ENCODE measurements around the gene NT5M.

The NT5M gene

DNA sequence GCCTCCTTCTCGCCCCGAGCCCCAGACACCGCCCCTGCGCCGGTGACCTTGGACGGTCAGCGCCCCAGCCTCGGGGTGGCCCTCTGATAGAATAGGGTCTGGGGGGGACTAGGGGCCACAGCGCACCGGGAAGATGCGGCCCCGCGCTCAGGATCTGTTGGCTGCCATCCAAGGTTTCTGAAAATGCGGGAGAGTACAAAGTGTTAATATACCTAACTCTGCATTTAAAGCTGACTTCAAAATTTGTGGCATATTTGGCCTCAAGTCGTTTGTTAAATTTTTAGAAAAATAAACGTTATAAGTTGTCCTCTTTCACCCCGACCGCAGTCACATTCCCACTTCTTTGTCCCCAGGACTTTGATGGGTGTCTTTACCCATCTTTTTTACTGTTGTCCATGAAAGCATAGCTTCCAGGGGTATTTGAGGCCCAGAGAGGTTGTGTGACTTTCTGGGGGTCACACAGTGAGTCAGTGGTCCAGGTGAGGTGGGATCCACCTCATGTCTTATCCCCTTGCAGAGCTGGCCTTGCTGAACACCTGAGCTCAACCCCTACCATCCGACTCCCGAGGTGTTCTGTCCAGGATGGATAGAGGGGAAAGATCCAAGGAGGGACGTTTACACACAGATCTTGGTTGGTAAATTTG is 796 bp downstream of the NT5M start:
- DNase-seq (ENCODE audit: low read depth) = no peak

- no peak for DNase-seq (ENCODE audit: low read depth)
Measured at GRCh38 chr17:17304521-17304985, 1.4 kb downstream of the NT5M start.

- no peak for DNase-seq (ENCODE audit: low read depth)
Measured at GRCh38 chr17:17305281-17305801, 2.2 kb downstream of the NT5M start.

DNA sequence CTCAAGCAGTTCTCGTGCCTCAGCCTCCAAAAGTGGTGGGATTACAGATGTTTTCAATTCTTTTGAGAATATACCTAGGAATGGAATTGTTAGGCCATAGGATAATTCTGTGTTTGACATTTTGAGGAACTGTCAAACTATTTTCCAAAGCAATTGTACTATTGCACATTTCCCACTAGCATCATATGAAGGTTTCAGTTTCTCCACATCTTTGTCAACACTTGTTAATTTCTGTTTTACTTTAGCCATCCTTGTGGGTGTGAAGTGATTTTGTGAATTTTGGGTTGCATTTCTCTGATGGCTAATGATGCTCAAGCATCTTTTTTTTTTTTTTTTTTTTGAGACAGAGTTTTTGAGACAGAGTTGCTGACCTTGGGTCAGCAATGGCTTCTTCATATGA is 6.2 kb downstream of the NT5M start:
- DNase-seq (ENCODE audit: low read depth) = no peak

- peak; percentile 53 for DNase-seq (ENCODE audit: low read depth)
Measured at GRCh38 chr17:17313350-17313991, 10.3 kb downstream of the NT5M start.

DNA sequence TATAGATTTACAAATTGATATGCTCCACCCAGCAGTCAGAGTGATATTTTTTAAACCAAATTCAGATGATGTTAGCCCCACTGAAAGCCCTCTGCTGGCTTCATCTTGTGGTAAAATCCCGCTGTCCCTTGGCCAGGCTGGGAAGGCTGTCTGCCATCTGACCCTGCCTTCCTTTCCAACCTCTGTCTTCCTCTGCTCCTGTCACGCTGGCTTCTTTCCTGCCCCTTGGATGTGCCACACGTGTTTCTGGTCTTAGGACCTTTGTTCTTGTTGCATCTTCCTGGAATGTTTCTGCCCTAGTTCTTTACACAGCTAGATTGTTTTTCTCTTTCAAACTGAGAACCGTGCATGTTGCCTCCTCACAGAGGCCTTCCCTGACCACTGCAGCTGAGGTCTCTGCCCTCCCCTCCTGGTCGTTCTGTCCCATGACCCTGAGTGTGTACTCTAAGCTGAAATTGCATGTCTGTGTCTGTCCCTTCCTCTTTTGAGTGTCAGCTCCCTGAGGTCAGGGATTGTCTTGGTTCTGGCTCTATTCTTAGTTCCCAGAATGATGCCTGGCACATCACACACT is 11.4 kb downstream of the NT5M start:
- DNase-seq (ENCODE audit: low read depth) = no peak

GRCh38 chr17:17315142-17315821 is 12.1 kb downstream of the NT5M start:
- DNase-seq (ENCODE audit: low read depth) = no peak

GRCh38 chr17:17320188-17320910 is 17.2 kb downstream of the NT5M start:
- no peak for DNase-seq (ENCODE audit: low read depth)

GRCh38 chr17:17320911-17321220 is 17.7 kb downstream of the NT5M start:
- no peak for DNase-seq (ENCODE audit: low read depth)

GRCh38 chr17:17321356-17322025 is 18.3 kb downstream of the NT5M start:
- DNase-seq (ENCODE audit: low read depth) = no peak

- no peak for DNase-seq (ENCODE audit: low read depth)
Measured at GRCh38 chr17:17322516-17323510, 19.6 kb downstream of the NT5M start.

GRCh38 chr17:17324616-17325015 is 21.4 kb downstream of the NT5M start:
- no peak for DNase-seq (ENCODE audit: low read depth)

DNA sequence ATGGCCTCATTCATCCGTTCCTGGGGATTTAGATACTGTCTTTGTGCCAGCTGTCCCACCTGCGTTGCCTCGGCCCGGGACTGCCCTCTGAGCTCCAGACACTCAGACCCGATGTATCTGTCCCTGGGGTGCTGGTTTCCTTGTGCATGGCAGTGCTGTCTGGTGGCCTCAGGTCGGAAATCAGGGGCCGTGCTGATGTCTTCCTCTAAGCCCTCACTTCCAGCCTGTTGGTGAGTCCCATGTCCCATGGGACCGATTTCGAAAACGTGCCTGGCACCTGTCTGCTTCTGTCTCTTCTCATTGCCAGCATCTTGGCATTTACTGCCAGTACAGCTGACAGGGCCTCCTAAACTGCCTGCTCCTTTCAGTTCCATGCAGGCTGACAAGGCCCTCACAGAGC is 22.1 kb downstream of the NT5M start:
- no peak for DNase-seq (ENCODE audit: low read depth)

GRCh38 chr17:17325816-17326215 is 22.6 kb downstream of the NT5M start:
- no peak for DNase-seq (ENCODE audit: low read depth)

GRCh38 chr17:17326275-17326875 is 23.2 kb downstream of the NT5M start:
- no peak for DNase-seq (ENCODE audit: low read depth)

DNA sequence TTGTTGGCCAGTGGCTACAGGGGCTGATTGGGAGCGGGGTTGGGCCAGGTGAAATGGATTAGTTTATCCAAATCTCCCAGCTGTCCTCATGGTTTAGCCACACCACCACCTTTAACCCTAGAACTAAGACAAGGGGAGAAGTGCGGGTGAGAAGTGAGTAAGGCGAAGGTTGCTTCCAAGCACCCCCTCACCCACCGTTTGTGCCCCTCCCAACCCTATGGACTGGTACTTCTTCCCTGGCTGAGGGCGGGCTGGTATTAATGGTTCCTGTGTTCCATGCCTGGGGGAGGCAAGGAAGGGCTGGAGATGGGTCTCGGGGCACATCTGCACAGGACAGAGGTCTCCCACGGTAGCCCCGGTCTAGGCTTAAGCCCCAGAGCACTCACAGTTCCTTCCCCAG is 25.1 kb downstream of the NT5M start:
- no peak for DNase-seq (ENCODE audit: low read depth)

- DNase-seq (ENCODE audit: low read depth) = no peak
Measured at GRCh38 chr17:17341452-17341851, 38.3 kb downstream of the NT5M start.

DNA sequence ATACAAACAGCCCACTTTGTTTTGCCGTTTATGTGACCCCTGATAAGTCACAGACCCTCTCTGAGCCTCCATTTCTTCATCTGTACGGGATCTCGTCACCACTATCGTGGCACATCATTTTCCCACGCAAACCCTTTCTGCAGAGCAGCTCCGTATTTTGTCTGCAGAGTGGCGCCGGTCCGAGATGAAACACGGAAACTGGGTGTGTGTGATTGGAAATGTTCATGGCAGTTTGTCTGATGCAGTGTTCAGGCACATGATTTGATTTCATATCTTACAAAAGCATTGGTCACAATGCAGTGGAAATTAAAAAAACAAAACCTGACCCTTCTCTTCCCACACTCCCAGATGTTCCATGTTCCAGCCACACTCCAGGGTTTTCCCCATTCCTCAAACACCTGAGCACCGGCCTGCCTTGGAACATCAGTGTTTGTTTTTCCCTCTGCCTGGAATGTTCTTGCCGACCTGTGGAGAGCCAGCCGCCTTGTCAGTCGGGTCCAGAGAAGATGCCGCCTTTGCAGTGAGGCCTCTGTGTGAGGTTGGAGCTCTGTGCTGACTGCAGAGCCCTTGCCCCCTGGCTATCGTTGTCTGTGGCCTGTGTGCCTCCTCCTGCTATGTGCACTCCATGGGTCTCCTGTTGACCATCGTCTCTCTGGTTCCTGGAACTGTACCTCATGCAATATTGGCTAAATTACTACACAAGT is 39.2 kb downstream of the NT5M start:
- no peak for DNase-seq (ENCODE audit: low read depth)

- DNase-seq (ENCODE audit: low read depth) = no peak
Measured at GRCh38 chr17:17343160-17343735, 40.1 kb downstream of the NT5M start.
